GM12874 (cell line): Measurements from ENCODE around the gene NCBP2L.

Source experiments
- TF ChIP-seq, protein P1 (sequence below): IDR thresholded peaks from 2 replicates; pipeline ENCODE4 v1.5.1; 2011; ENCODE audit warnings: low read depth, mild to moderate bottlenecking, control low read depth, low read length, moderate library complexity; ENCODE audit not compliant: insufficient read depth

NCBP2L gene

DNA sequence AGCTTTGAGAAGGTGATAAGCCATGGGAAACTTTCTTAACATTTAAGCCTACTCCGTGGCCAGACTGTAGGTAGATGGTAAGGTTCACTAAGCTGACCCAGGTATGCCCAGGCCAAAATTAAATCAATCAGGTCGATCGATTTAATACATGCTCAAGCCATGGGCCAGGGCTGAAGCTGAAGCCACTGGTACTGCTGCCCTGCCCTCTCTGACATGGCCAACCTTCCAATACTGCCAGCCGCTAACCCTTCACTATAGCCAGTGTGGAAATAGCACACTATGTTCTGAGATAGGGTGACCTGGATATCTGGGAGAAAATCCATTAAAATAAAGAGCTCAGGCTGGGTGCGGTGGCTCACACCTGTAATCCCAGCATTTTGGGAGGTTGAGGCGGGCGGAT lies 33.5 kb upstream of the NCBP2L start:
- TF ChIP-seq, protein P1, sequence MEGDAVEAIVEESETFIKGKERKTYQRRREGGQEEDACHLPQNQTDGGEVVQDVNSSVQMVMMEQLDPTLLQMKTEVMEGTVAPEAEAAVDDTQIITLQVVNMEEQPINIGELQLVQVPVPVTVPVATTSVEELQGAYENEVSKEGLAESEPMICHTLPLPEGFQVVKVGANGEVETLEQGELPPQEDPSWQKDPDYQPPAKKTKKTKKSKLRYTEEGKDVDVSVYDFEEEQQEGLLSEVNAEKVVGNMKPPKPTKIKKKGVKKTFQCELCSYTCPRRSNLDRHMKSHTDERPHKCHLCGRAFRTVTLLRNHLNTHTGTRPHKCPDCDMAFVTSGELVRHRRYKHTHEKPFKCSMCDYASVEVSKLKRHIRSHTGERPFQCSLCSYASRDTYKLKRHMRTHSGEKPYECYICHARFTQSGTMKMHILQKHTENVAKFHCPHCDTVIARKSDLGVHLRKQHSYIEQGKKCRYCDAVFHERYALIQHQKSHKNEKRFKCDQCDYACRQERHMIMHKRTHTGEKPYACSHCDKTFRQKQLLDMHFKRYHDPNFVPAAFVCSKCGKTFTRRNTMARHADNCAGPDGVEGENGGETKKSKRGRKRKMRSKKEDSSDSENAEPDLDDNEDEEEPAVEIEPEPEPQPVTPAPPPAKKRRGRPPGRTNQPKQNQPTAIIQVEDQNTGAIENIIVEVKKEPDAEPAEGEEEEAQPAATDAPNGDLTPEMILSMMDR, result no peak

DNA sequence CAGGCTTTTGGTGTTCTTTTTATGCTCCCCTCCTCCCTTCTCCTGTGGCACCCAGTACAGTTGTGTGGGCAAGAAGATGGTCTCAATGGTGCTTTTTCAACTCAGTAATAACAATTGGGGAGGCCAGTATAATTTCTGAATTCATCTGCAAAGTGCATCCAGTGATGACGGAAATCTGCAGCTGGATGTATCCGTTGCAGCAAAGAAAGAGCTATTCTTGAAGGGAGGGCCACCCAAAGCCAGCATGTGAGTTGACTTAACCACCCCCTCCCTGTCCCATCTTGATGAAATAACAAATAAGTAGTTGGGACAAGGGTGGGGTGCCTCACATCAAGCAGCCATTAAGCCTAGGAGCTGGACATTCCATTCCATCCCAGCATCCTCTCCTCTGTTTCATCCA lies 32.7 kb upstream of the NCBP2L start:
- TF ChIP-seq, protein P1, result no peak

DNA sequence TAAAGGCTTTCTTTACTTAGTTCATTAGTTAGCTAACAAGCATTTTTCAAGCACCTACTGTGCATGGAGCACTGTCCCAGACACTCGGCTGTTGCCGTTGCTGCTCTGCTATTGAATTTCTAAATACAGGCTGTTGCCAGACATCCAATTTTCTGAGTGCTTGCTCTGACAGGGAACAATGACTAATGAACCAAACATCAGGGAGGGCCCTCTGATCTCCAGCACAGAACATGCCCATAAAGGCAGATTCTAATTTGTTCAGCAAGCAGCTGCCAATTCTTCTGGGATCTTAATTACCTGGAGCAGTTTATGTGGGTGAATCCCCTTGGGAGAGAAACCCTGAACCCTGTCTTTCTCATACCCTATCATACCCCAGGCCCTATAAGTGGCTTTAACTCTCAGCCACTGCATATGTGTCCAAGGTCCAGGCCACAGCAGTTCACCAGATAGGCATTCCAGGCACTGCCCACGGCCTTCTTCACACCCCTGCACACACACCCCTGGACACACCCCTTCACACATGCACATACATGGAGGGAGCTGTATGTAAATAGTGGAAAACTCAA lies 29.9 kb upstream of the NCBP2L start:
- TF ChIP-seq, protein P1, result no peak

DNA sequence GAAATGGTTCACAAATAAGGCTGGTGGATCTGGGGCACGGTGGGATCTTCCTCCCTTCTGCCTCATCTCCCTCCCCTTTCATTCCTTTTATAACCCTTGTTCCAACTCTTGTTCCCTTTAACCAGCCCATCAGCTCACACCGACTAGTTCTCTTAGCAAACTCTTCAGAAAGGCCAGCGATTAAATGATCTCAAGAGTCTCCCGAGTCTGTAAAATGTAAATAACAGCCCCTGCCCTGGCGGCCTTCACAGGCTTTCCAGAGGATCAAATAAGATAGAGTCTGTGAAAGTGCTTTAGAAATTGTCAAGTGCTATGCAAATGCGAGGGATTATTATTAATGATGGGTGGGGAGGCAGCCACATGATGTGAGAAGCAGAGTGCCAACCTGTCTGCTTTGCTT lies 29.0 kb upstream of the NCBP2L start:
- TF ChIP-seq, protein P1, result no peak

DNA sequence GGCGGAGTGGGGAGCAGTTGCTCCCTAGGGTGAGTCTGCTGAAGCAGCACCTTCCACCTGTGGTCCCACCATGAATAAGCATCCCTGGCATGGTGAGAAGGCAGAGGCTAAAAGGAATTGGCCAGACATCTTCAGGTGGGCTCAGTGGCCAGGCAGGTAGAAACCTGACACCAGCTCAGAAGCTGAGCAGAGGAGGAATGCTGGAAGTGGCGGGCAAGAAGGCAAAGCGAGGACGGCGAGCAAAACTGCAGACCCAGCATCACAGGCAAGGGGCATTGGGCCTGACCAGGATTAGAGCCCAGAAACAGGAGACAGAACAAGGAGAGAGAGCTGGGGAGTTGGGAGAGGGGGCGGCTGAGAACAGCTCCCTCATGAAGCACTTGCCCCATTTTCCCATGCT lies 27.3 kb upstream of the NCBP2L start:
- TF ChIP-seq, protein P1, result no peak

DNA sequence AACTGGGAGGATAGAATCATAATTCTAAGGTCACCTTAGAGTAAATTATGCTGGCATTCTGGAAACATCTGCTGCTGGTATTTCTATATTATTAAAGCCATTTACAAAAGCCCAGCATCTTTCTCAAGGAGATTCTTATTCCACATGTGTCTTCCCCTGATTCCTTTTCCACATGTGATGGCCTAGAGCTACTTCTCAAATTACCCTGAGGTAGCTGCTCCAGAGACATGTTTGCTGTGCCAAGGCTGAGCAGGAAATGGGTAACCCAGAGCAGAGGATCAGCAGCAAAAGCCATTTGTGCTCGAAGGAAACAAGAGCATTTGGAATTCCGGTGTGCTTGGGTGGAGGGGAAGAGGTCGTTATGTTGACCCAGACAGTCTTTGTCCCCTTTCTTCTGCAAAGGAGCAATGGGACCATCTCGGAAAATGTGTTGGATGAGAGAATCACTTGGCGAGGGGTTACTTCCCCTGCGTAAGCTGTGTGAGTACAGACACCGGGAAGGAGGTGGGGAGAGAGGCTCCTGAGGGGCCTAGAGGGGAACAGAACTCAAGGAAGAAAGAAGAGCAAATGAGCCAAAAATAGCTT lies 26.6 kb upstream of the NCBP2L start:
- TF ChIP-seq, protein P1, result no peak

DNA sequence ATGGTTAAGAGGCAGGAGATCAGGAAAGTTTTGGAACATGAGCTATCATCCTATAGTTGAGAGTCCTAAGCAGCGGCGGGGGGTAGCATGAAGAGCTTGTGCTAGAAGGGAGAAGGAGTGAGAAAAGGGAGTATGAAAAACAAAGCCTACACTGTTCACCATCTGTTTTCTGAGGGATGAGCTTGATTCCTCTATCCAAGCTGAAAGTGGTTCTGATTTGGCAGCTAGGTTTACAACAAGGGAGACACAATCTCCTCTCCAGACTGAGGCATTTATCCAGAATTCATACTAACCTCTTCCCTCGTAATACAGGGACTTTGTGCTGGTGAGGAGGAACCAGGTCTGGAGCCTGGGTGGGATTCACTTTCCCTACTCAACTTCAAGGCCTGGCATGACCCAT lies 25.5 kb upstream of the NCBP2L start:
- TF ChIP-seq, protein P1, result no peak
